Hematopoietic multipotent progenitor cell treated with erythropoietin and hydrocortisone succinate and interleukin-3 and kit ligand, for 4 days (in vitro differentiated cells): ENCODE measurements around the gene DCDC2C.

Source experiments
- DNase-seq: peaks from one replicate; pipeline ENCODE4 v3.0.0-alpha.2; 2015

Gene DCDC2C

DNA sequence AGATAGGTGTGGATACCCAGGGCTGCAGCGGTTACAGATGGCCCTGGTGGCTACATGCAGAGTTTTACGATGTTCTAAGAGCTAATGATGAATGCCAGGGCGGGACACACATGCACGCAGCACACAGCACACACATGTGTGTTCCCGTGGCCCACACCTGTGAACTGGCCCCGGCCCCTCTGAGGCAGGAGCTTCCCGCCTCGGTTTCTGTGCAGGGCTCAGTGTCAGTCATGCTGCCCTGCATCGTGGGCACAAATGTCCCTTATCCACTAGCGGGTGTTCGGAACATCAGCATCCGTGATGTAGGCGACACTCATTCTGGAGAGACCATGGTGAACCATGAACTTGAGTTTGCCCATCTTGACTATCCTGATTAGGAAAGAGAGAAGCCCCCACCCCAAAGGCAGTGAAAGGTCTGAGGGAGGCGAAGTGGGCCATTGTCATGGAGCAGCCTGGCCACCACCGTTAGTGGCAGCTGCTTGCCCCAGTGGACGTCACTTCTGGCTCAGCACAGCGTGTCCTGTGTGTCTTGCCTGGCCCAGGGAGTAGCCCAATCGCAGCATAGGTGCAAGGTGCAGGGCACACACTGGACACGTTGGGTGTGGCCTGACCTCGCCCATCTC, 43.8 kb downstream of the DCDC2C start:
- no peak for DNase-seq

DNA sequence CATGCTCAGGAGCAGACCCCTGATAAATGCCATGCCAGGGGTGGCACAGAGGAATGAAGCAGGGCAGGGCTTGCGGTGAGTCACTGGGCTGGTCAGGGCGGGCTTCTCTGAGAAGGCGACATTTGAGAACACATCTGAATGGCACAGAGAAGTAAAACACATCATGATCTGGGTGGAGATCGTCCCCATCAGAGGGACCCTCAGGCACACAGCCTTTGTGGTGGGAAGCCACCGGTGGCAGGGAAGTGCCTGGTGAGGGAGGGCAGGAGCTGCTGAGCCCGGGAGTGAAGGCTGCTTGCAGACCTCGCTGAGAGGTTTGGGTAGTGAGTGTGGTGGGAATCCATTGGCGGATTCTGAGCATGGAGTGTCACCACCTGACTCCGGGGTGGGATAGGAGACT, 44.5 kb downstream of the DCDC2C start:
- no peak for DNase-seq

- DNase-seq, result no peak
These were observed 45.8 kb downstream of the DCDC2C start for GRCh38 chr2:3749201-3749600.

- no peak for DNase-seq
These were observed 47.9 kb downstream of the DCDC2C start for GRCh38 chr2:3751251-3751650.

- peak; percentile 7 for DNase-seq
These were observed 48.4 kb downstream of the DCDC2C start for GRCh38 chr2:3751806-3752205.

GRCh38 chr2:3752376-3752775, 49.0 kb downstream of the DCDC2C start:
- no peak for DNase-seq

- no peak for DNase-seq
These were observed 50.2 kb downstream of the DCDC2C start for GRCh38 chr2:3753561-3753960.

DNA sequence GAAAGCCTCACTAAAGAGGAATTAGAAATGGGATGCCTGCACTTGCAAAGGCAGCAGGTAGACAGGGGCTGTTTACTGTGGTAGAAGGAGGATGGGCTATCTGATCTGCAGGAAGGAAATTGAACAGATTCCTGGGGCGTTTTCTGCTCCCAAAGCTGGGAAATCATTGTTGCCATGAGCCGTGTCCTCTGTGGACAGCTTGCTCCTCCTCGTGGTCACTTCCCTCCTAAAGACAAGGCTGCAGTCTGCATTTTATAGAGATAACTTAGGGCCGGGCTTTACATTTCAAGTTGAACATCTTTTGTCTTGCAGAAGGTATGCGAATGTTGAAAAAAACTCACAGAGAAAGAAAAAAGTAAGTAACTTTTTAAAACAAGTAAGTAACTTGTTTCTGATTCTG, 50.9 kb downstream of the DCDC2C start:
- no peak for DNase-seq

GRCh38 chr2:3754795-3755194, 51.4 kb downstream of the DCDC2C start:
- no peak for DNase-seq

DNA sequence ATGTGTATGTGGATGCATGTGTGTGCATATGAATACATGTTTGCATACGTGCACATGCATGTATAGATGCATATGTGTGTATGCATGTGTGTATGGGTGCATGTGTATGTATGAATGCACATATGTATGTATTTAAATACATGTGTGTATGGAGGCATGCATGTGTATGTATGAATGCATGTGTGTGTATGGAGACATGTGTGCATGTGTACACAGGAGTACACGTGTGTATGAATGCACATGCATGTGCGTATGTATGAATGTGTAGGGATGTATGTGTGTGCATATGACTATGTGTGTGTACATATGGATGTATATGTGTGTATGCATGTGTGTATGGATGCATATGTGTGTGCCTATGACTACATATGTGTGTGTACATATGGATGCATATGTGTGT, 51.9 kb downstream of the DCDC2C start:
- no peak for DNase-seq

GRCh38 chr2:3756306-3756705, 52.9 kb downstream of the DCDC2C start:
- DNase-seq, result no peak

DNA sequence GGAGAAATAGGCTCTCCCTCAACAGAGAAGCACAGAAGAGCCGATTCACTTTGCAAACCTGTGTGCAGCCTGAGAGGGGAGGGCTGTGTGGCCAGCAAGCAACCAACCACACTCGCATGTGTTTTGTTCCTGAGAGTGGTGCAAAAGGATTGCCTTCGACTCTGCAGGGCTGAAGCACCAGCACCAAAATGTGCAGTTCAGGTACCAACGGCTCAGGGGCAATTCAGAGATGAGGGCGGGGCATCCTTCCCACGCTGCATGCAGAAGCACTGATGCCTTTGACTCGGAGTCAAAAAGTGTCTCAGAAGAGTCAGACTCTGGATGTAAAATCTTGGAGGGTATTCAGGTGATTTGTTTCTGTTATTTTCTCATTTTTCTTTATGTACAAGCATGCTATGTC, 55.5 kb downstream of the DCDC2C start:
- no peak for DNase-seq

GRCh38 chr2:3759331-3759730, 56.0 kb downstream of the DCDC2C start:
- no peak for DNase-seq

- DNase-seq, result no peak
These were observed 56.4 kb downstream of the DCDC2C start for GRCh38 chr2:3759761-3760160.

GRCh38 chr2:3761272-3761671, 57.9 kb downstream of the DCDC2C start:
- DNase-seq, result no peak

DNA sequence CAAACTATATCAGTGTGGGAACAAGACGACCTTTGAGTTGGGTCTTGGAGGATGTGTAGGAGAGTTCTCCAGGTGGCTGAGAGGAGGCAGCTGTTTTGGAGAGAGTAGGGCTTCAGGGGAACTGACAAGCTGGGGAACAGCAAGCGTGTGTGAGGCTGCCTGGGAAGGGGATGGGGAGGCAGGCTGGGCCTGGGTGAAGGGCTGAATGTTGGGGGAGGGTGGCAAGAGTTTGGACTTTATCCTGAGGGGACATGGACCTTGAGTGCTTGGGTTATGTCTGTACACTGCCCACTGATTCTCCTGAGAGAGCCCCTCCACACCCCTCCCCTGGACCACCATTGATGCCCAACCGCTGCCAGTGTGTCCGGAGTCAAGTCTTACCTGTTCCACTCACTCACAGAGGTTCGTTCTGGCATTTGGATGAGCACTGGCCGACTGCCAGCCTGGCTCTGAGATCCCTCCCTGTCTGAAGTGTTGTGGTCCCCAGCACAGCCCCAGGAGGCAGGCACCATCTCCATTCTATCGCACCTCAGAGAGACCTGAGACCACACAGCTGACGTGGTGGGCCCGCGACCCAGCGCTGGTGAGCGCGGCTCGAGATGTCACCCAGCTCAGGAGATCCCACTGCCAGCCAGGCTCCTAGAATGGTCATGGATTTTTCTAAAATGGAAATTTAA, 59.5 kb downstream of the DCDC2C start:
- DNase-seq, result no peak

GRCh38 chr2:3766824-3767223, 63.4 kb downstream of the DCDC2C start:
- DNase-seq, result no peak

DNA sequence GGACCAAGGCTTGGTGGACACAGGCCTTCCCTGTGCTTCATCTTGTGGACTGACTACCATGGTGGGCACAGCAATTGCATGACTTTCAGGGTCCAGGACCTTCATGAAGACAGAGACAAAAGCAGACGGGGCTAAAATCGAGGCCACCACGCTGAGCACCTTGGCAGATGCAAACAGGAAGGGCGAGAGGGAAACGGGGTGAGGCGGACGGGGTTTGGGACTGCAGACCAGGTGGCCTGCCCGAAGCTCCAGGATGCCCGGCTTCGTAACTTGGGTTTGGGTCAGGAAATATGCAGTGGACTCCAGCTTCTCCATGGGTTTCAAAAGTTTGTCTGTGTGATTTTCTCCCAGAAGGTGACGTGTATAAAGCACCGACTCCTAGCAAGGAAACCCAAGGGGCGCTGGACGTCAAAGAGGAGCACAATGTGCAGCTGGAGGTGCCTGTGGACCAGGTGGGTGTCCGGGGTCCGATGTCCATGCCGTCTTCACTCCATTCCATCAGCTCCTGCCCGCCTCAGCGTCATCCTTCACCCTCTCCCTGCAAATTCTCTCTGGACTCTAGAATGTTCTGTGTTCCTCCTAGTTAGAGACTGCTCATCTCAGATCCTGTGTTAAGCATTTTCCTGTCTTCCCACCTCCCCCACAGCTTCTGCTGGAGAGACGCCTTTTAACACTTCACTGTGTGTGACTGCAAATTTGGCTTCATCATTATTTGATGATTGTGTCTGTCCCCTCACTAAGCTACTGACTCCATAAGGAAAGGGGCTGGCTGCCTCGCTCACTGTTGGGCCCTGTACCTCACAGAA, 65.8 kb downstream of the DCDC2C start:
- DNase-seq, result no peak

- DNase-seq, result no peak
These were observed 66.4 kb downstream of the DCDC2C start for GRCh38 chr2:3769766-3770165.

DNA sequence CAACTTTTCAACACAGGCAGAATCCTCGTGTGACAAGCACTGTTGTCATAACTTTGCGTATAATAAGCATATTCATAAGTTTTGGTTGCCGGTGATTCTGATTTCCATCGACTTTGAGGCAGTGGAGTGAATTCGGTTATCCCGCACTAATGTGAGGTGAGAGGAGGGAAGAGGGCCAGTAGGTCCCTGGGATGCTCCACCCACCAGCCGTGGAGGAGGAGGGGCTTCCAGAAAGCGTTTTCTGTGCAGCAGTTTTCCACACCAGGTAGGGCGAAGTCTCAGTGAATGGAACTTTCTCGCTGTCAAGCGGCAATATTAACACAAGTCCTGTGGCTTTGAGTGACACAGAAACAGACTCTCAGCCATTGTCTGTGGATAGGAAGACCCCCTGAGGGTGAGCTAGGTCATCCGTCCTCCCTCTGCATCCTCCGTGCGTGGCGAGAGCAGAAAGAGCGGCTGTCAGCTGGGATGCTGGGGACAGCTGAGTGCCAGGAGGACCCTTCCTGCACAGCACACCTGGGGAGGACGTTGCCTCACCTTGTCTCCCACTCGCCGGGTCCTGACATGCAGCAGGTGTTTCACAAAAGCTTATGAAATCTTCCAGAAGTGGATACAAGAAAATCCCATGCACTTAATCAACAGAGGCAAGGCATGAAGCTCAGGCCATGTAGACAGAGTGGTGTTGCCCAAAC, 67.5 kb downstream of the DCDC2C start:
- no peak for DNase-seq

- no peak for DNase-seq
These were observed 68.2 kb downstream of the DCDC2C start for GRCh38 chr2:3771576-3771975.

DNA sequence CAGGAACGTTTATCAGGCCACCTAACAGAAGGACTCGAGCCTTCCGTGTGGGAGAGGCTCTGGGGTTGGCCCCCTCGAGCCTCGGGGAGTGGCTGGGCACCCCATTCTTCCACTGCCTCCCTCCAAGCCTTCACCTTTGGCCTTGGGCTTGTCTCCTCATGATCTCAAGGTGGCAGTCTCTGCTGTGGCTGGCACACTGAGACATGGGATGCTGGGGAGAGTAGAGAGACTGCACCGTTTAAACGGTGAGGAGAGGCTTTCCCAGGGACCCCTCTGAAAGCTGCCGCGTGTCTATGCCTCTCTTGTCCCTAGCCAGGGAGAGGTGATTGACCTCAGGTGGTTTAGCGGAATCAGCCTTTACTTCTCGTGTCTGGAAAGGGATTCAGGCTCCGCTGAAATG, 71.0 kb downstream of the DCDC2C start:
- no peak for DNase-seq

DNA sequence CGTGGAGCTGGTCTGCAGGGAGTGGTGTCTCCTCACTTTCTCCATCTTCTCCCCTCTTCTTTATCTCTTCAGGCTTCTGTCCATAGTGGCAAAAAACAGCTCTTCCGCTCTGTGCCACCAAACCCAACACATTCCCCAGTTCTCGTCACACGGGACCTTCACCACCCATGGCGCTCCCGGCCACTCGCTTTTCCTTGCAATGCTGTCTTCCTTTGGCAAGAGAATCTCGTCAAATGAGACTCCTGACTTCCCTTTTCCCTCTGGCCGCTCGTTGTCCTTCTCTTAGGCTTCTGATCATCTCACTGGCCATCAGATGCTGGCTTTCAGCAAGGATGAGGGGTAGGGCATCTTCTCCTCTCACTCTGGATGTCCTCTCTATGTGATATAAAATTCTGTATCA, 72.9 kb downstream of the DCDC2C start:
- DNase-seq, result no peak

GRCh38 chr2:3777966-3778365, 74.6 kb downstream of the DCDC2C start:
- peak; percentile 28 for DNase-seq
